DOHH2 (cell line): ENCODE results near the gene ZNF697.

Source experiments
- EZH2phosphoT487 ChIP-seq: fragments of 200-600 bp; sonication (generic); IDR thresholded peaks from 2 replicates; pipeline ENCODE4 v1.6.1; 2017; ENCODE audit warnings: borderline replicate concordance, mild to moderate bottlenecking, antibody characterized with exemption, low read length, moderate library complexity, mixed read lengths
- TF ChIP-seq, protein P1 (sequence below): fragments of 200-600 bp; sonication (generic); IDR thresholded peaks from one replicate; pipeline ENCODE4 v1.5.1; 2014; ENCODE audit warnings: antibody characterized with exemption, mild to moderate bottlenecking, low read depth, low read length; ENCODE audit not compliant: poor library complexity, severe bottlenecking

DNA sequence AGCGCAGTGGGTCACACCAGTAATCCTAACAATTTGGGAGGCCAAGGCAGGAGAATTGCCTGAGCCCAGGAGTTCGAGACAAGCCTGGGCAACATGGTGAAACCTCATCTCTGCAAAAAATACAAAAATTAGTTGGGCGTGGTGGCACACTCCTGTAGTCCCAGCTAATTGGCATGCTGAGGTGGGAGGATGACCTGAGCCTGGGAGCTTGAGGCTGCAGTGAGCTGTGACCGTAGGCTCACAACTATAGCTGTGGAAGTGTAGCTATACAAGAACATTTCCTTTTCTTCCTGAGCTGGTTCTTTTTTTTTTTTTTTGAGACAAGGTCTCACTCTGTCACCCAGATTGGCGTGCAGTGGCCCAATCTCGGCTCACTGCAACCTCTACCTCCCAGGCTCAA is 19.1 kb upstream of the ZNF697 start:
- TF ChIP-seq, protein P1, sequence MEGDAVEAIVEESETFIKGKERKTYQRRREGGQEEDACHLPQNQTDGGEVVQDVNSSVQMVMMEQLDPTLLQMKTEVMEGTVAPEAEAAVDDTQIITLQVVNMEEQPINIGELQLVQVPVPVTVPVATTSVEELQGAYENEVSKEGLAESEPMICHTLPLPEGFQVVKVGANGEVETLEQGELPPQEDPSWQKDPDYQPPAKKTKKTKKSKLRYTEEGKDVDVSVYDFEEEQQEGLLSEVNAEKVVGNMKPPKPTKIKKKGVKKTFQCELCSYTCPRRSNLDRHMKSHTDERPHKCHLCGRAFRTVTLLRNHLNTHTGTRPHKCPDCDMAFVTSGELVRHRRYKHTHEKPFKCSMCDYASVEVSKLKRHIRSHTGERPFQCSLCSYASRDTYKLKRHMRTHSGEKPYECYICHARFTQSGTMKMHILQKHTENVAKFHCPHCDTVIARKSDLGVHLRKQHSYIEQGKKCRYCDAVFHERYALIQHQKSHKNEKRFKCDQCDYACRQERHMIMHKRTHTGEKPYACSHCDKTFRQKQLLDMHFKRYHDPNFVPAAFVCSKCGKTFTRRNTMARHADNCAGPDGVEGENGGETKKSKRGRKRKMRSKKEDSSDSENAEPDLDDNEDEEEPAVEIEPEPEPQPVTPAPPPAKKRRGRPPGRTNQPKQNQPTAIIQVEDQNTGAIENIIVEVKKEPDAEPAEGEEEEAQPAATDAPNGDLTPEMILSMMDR: no peak
- no peak for TF ChIP-seq EZH2phosphoT487
